ENCODE data around the gene MCM10.

MCM10 gene

DNA sequence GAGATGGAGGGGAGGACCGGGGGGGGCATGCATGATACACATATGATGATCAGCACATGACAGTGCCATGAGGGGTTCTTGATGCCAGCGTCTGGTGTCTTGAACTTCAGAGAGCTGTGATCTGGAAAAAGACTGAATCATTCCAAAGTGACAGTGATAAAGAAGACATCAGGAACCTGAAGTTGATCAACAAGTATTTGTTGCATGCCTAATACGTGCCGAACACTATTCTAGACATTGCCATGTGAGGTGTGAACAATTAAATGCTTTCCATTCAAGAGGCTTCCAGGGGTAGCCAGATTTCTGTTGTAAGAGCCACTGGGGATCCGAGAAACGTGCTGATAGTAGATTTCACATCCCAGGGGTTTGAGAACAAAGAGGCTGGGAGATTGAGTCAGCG lies 6.2 kb downstream of the MCM10 start:
- no peak for DNase-seq

DNA sequence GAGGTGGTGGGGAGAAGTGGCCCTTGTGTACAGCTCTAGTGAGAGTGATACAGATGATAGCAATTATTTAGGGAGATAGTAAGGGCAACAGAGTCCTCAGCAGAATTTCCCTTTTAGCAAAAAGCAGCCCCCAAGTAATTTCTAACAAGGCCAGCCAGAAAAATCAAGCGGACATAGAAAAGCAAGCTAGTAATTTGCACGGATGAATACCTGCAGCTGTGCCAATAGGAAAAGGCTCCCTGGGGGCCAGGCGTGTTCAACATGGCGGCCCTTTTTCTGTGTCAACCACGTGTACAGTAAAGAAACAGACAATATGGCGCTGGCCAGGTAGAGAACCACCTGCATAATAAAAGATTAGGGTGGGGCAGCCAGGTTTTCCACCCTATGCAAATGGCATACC lies 7.4 kb downstream of the MCM10 start:
- no peak for DNase-seq

DNA sequence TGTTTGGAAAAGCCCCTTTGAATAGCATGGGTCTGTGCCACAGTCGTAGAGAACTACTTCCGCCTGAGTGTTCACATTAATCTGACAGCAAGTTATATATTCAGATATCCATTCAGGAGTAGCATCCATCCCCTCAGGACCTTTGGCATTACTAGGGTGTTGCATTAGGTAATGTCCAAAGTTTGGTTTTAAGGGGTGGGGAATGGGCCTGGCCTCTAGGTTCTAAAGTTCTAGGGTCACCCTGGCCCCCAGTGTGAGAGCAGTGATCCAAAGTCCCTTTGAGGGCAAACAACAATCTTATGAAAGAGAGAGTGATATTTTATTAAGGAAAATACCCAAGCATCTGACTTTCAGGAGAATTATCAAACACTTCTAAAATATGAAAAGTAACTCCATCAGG lies 12.3 kb downstream of the MCM10 start:
- no peak for DNase-seq

DNA sequence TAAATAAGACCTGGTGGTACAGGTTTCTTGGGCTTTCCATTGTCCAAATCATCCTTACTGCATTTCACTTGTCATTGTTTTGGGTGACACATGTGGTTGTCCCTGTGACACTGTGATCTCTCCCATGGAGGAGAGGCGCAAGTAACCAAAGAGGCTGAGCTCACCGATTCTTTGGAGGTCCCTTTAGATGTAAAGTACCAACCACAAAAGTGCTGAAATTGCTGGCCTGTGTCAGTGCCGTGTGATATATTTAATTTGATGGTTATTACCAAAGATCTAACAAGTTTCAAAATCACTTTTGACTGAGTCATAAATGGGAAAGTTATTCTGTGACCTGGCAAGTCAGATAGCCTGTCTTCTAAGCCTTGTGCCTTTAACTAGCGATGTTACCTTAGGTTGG lies 19.4 kb downstream of the MCM10 start:
- no peak for DNase-seq

DNA sequence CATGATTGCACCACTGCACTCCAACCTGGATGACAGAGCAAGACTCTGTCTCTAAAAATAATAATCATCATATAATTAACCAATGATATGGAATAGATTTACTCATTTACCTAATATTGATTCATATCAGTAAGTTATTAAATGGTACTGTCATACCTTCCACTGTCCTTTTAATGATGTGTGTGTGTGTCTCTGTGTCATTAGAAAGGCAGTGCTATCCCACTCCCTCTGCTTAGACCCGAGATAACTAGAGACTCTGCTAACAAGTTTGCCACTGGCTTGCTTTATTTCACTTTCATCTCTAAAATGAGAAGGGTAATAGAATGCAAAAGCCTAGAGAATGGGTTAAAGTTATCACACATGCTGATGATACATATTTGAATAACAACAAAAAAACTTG lies 21.1 kb downstream of the MCM10 start:
- no peak for DNase-seq

DNA sequence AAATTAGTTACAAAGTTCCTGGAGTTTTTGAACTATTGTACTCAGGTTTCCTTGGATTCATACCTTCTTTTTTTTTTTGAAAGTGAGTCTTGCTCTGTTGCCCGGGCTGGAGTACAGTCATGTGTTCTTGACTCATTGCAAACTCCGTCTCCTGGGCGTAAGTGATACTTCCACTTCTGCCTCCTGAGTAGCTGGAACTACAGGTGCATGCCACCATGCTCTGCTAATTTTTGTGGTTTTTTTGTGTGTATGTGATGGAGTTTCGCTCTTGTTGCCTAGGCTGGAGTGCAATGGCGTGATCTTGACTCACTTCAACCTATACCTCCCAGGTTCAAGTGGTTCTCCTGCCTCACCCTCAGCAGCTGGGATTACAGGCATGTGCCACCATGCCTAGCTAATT lies 22.3 kb downstream of the MCM10 start:
- DNase-seq: no peak

DNA sequence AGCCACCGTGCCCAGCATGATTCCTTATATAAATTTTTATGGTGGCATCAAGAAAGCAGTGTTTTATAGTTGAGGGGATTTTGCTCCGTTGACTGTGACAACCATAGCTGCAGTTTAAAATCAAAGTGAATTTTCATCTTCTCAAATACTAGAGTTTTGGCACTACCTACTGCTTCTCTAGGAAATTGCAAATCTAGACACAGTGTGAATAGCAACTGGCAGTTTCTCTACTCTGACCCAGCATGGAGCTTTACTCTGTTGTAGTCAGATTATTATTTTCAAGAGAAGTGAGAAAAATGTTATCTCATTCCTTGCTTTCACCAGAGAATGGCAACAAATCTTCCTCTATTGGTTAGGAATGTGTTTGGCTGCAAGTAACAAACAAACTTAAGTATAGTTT lies 22.9 kb downstream of the MCM10 start:
- no peak for DNase-seq

DNA sequence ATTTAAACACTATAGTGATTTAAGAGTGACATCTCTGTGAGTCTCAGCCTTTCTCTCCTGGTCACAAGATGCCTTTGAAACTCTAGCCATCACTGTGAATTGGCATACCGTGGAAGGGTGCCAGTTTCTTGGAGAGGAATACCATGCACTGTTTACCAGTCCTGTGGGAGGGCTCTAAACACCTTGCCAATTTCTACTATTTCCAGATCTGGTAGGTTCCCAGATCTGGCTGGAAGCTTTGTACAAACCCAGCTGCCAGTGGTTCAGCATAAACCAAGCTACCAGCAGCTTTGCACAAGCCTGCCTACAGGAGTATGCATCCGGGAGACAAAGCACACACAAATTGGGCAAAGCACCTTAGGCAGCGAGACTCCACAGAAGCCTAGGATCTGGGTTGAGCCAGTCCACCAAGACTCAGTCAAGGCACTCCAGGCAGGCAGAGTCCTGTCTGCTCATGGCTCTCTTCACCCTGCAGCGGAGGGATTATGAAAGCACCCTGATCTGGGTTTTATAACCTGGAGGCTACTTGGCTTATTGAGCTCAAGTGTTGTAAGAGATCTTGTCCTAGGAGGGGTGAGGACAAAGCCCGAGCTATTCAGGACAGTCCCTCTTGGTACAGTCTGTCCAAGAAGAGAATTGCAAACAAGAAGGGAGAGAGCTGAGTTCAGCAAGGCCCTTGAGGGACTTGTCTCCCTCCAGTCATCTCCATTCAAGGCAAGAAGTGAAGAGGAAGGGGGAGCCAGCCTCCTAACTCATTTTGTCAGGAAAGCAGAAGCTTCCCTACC lies 23.6 kb downstream of the MCM10 start:
- DNase-seq: no peak

DNA sequence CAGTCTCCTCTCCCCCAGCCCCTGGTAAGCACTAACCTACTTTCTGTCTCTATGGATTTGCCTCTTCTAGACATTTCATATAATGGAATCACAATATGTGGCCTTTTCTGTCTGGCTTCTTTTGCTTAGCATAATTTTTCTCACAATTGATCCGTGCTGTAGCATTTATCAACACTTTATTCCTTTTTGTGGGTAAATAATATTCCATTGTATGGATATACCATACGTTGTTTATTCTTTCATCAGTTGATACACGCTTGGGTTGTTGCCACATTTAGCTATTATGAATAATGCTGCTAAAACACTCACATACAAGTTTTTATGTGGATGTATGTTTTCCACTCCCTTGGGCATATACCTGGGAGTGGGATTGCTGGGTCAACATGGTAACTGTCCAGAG lies 25.8 kb downstream of the MCM10 start:
- DNase-seq: no peak

DNA sequence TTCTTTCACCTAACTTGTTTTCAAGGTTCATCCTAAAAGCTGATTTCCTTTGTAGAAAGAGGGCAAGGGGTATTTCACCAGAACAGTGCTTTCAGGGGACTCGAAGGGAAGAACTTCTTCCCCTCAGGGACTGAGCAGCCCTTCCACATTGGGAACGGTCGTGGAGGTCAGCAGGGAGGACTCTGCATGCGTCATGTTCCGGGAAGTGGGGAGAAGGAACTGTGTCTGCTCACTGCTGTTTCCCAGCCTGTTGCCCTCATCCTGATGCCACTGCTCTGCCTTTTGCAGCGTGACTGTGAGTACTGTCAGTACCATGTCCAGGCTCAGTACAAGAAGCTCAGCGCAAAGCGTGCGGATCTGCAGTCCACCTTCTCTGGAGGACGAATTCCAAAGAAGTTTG lies 27.2 kb downstream of the MCM10 start:
- no peak for DNase-seq

DNA sequence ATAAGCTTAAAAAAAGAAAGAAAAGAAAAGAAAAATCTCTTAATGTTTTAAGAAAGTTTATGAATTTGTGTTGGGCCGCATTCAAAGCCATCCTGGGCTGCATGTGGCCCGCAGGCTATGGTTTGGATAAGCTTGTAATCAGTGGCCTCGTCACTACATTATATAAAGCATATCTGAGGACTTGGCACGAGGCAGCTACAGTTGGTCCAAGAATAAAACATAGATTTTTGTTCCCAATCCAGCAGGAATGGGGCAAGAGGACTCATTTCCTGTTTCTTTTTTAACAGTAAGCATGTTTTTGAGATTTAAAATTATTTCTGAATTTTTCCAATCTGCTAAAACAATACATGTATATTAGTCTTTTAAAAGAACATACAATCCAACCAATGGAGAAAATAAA lies 28.6 kb downstream of the MCM10 start:
- no peak for DNase-seq

DNA sequence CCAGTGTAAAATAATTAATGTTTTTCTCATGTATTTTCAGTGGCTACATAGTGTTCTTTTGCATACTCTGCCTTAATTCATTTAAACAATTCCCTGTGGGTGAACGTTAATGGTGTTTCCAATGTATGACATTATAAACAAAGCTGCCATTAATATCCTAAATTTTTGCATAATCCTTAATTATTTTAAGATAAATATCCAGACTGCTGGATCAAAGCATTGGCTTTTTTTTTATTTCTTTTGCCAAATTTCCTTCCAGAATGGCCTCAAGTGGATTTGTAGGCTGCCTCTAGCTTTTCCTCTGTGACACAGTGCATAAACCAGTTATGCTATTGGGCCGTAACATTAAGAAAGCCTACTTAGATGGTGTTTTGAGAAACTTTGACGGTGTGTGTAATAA lies 29.5 kb downstream of the MCM10 start:
- no peak for DNase-seq

DNA sequence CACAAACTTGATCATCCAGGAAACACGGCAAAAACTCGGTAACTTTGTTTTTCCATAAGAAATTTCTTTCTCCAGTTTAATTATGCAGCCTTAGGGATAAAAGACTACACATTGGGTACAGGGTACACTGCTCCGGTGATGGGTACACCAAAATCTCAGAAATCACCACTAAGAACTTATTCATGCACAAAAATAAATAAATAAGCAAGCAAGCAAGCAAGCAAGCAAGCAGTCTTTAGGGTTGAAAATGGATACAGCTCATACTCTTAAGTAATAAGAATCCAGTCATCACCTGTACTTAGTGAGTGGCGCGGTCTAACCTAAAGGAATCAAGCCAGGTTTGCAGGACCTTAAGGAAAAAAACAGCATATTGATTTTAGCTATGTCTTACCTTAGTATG lies 30.0 kb downstream of the MCM10 start:
- no peak for DNase-seq

DNA sequence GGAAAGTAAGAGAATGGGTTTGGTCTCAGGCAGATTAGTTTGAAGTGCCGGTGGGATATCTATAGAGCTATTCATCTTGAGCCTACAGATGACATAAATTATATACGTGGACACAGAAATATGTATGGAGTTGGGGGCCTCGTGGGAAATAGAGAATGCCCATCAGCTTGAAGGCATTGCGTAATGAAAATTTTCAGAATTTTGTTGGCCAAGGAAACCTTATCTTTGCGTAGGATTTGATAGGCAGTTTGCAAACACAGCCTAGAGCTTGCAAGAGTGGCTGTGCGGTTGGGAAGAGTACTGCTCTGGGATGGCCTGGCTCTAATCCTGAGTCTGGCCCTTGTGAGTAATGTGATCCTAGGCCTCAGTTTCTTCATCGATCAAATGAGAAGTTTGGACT lies 32.3 kb downstream of the MCM10 start:
- DNase-seq: no peak

DNA sequence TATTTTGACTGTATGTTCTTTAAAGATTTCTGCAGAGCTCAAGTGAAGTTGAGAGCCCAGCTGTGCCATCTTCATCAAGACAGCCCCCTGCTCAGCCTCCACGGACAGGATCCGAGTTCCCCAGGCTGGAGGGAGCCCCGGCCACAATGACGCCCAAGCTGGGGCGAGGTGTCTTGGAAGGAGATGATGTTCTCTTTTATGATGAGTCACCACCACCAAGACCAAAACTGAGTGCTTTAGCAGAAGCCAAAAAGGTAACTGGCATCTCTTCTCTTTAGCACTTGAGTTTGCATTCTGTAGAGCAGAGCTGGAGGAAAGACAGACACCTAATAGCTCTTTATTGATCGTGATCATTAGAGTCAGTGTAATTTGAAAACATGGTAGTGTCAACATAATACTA lies 33.7 kb downstream of the MCM10 start:
- peak; percentile 4 for DNase-seq

DNA sequence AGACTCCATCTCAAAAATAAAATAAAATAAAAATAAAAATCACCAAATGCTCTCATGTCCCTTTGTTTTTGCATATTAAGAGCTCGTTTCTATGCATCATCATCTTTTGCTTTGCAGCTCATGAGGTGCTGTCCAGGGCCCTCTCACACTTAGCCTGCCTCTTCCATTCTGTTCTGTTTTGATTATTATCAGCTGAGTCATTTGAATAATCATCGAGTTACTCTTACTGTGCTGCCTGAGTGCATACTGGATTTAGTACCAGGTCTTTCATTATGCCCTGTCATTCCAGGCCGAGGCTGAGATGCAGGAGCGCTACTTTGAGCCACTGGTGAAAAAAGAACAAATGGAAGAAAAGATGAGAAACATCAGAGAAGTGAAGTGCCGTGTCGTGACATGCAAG lies 39.8 kb downstream of the MCM10 start:
- peak; percentile 29 for DNase-seq

DNA sequence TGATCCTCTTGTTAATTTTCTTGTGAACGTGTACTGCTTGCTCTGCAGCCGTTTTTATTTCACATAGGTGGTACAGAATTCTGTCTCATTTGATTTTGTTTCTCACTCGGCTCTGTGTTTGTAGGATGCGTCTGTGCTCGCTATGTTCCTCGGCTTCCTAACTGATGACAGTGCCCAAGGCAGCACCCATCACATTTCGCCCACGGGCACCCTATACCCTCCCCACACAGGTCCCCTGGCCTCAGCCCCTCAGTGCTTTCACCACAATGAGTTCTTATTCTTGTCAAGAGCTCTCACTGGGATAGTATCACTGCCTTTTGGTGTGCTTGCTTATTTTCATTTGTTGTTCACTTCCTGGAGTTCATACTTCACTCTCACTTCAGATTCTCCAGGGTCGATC lies 44.7 kb downstream of the MCM10 start:
- no peak for DNase-seq

DNA sequence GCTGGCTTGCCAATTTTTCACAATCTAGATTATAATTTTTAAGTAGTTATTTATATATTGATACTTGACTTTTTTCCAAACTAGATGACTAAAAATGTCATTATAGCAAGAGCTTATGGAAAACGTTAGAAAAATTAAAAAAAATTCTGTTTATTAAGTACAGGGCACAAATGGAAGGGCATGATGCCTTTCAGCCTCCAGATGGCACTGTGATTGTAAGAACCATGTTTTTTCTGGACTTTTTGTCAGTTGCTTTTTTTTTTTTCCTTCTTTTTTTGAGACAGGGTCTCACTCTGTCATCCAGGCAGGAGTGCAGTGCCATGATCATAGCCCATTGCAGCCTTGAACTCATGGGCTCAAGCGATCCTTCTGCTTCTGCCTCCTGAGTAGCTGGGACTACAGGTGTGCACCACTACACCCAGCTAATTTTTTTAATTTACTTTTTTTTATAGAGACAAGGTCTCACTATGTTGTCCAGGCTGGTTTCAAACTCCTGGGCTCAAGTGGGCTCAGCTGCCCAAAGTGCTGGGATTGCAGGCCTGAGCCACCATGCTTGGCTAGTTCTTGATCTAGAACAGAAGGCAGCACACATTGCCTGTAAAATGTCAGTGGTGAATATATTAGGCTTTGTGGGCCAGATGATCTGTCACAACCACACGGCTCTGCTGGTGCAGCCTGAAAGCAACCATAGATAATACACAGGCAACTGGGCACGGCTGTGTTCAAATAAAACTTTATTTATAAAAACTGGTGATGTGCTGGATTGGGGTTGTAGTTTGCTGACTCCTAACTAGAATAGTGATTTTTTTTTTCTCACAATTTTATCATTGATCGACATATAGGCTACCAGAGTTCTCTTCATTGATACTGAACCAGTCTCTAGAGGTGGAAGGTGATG lies 45.4 kb downstream of the MCM10 start:
- no peak for DNase-seq

DNA sequence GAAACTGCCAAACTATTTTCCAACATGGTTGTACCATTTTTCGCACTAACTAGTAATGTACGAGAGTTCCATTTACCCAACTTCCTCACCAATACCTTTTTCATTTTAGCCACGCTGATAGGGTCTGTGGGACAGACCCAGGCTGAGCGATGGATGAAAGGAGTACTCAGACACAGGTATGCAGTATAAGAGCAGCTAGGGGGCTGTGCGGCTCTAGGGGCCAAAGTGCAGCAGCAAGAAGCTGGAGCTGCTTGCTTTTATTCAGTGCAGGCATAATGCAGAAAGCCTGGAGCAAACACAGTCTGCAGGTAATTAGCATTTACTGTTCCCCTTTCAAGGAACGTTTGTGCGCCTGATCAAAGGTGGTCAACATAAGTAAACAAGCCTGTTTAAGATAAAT lies 51.8 kb downstream of the MCM10 start:
- DNase-seq: no peak

DNA sequence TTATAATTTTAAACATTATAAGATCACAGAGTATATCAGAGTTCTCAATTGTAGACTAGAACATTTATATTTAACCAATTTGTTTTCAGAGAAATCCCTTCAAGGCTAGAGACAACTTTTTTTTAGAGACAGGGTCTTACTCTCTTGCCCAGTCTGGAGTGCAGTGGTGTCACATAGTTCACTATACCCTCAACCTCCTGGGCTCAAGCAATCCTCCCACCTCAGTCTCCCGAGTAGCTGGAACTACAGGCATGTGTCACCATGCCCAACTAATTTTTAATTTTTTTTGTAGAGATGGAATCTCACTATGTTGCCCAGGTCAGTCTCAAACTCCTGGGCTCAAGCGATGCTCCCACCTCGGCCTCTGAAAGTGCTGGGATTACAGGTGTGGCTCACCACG lies 57.5 kb downstream of the MCM10 start:
- DNase-seq: no peak

DNA sequence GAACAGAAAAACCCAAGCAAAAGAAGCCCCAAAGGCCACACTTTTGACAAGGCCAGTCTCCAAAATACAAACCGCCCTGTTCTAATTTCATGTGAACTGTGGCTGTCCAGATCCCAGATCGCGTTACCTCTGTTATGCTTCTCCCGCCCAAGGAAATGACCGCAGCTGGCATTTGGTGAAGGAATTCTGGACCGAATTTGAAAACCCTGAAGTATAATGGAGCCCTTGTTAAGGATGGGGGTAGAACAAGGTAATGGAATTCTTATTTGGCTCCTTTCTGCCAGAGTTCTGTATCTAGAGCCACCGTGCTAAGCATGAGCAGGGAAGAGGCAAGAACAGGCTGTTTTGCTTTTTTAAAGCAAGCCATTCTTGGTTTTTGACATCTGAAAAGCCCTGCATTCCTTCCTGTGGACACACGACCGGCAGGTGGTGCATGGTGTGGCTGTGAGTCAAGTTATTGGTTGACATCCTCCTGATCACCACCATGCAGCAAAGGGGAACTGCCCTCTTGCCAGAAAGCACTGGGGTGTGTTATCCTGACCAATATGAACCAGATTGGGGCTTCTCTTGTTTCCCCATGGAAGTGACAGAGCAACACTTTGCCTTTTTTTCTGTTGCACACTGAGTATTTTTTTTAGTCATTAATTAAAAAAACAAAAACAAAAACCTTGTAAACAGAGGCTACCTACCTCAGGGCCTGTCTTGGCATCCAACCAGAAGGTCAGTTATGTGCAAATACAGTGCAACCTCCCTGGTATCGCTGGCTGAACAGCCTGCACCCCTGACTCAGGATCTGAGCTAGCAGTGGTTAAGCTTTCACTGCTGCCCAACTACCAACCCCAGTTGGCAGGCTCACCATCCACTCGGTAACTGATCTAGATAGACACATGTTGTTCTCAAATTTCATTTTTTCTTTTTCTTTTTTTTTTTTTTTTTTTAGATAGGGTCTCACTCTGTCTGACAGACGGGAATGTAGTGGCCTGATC lies 58.6 kb downstream of the MCM10 start:
- DNase-seq: peak; percentile 19

DNA sequence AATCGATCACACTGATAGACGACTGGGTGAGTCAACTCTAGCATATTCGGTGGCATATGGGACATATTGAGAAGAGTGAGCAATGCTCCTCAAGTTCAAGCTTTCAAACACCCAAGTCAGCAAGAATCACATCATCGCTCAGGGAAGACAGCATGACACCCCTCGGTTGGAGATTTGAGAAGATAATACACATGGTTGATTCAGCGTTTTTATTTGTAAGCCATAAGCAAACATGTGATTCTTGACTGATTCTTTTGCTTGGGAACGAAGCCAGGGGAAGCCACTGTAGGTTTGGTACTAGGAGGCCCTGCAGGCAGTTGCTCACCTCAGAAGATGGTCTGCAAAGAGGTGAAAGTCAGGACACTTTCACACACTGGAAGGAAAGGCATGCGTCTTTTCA lies 60.2 kb downstream of the MCM10 start:
- no peak for DNase-seq

DNA sequence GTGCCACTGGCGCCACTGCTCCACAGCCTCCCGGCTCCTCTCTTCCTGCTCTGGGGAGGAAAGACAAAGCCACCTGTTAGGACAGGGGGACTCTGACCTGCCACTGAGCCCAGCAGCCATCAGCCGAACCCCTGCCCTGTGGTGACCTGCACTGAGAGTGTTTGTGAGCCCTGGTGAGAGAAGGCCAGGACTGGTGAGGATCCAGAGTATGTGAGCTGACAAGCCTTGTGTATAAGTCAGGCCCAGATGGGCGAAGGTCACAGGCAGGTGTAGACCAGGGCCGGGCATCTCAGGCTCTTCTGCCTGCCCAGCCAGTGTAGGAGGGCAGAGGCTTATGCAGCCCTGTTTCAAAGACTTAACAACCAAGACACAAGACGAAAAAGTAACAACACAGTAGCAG lies 60.8 kb downstream of the MCM10 start:
- DNase-seq: no peak

Data from EL (cell line).